Stimulated activated memory B cell treated with anti-CD40 and anti-IgM and Interleukin-4, amounts not matched to agents 10 μg/mL and 1 μg/mL and 100 μg/mL, for 72 hours (primary cell): ENCODE data around the gene TMEM89.

Experiments
- ATAC-seq: fragments of 150-1000 bp; cut with Tn5 transposase; 2 replicates; pipeline ENCODE4 v1.10.0; 2021
- H3K27ac Mint-ChIP-seq: one replicate; pipeline ENCODE4 v1.8.0; 2022; ENCODE audit warnings: mild to moderate bottlenecking, mixed read lengths
- H3K27me3 Mint-ChIP-seq: one replicate; pipeline ENCODE4 v1.8.0; 2022; ENCODE audit warnings: mixed read lengths
- H3K36me3 Mint-ChIP-seq: one replicate; pipeline ENCODE4 v1.8.0; 2022; ENCODE audit warnings: mixed read lengths
- H3K4me1 Mint-ChIP-seq: one replicate; pipeline ENCODE4 v1.8.0; 2022; ENCODE audit warnings: mixed read lengths
- H3K4me3 Mint-ChIP-seq: one replicate; pipeline ENCODE4 v1.8.0; 2022; ENCODE audit warnings: mild to moderate bottlenecking, moderate library complexity, mixed read lengths
- H3K9me3 Mint-ChIP-seq: one replicate; pipeline ENCODE4 v1.8.0; 2022; ENCODE audit warnings: mixed read lengths

TMEM89 gene

DNA sequence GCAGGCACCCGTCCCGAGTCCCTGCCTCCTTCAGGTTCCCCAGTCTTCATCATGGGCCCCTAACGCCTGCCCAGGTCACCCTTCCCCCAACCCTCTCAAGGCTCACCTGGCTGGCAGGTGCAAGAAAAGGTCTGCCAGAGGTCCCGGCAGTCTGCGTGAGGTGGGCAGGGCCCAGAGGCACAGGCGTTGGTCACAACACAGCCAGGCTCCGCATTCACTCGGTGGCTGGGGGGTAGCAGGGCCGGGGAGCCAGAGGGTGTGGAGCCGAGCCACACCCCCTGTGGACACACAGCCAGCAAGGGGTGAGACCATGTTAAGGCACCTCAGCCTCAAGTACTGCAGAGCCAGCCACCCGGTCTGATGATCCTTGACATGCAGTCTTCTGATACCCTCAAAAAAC is 30.2 kb upstream of the TMEM89 start:
- Mint-ChIP-seq H3K36me3 (no peaks in the 10 kb centered on the region), H3K27ac (no peak overlapping the region), H3K9me3 (no peaks in the 10 kb centered on the region), H3K27me3 (no peaks in the 10 kb centered on the region), H3K4me3 (no peak overlapping the region), H3K4me1 (peaks cover 21% of the 10 kb centered on the region)
- no peak for ATAC-seq

- no peaks in the 10 kb centered on the region for H3K27me3 Mint-ChIP-seq
- no peak for ATAC-seq
Measured at GRCh38 chr3:48650723-48651122, 29.2 kb upstream of the TMEM89 start.

DNA sequence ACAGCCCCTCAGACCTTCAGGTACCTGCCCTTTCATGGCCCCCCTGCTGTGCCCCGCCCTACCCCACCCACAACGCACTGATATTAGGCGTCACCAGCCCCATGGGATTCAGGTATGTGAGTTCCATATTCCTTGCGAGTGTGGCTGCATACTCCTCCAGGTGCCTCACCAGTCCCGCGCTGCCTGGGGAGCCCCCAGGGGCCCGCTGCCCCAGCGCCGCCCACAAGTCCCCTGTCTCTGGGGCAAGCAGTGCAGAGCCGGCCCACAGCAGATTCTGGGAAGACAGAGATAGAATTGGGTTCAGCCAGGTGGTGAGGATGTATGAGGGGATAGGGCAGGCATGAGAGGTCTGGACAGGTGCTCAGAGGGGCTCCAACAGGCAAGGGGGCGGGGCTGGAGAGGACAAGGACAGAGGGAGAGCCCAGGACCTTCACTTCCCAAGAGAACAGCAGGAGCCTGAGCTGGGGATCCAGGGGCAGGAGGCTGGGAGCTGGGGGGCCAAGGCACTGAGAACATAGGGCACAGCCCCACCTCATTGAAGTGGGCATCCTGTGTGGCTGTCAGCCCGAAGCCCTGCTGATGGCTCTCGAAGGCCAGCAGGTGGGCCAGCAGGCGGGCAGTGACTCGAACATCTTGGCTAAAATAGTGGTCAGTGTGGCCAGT is 26.8 kb upstream of the TMEM89 start:
- Mint-ChIP-seq H3K4me3 (no peak overlapping the region), H3K36me3 (peaks cover 9% of the 10 kb centered on the region), H3K27ac (no peak overlapping the region), H3K27me3 (no peaks in the 10 kb centered on the region), H3K4me1 (peaks cover 7% of the 10 kb centered on the region), H3K9me3 (no peaks in the 10 kb centered on the region)
- no peak for ATAC-seq

More at GRCh38 chr3:48650723-48651122, 29.2 kb upstream of the TMEM89 start:
- H3K9me3 Mint-ChIP-seq, result no peaks in the 10 kb centered on the region
- peaks cover 18% of the 10 kb centered on the region for H3K4me1 Mint-ChIP-seq
- H3K4me3 Mint-ChIP-seq, result no peak overlapping the region
- H3K27ac Mint-ChIP-seq, result no peak overlapping the region
- peaks cover 4% of the 10 kb centered on the region for H3K36me3 Mint-ChIP-seq

DNA sequence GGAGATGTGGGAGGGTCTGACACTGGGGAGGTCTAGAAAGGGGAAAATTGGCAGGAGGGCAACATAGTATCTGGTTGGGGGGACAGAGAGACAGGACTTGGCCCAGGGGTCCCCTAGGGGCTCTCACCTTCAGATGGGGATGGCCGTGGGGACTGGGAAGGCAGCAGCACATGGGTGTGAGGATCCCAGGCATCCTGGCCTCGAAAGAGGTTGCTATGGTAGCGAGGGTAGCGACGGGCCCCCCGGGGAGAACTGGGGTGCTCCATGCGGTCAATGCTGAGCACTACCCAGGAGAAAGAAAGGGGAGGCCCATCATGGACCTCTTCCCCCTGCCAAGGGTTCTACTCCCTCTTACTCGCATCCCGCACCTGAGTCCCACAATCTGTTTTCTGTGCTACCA is 26.1 kb upstream of the TMEM89 start:
- Mint-ChIP-seq H3K4me3 (no peak overlapping the region), H3K27ac (no peak overlapping the region), H3K36me3 (peaks cover 9% of the 10 kb centered on the region), H3K9me3 (no peaks in the 10 kb centered on the region), H3K27me3 (no peaks in the 10 kb centered on the region), H3K4me1 (peaks cover 2% of the 10 kb centered on the region)
- ATAC-seq, result no peak

GRCh38 chr3:48644898-48645760 is 23.6 kb upstream of the TMEM89 start:
- no peak overlapping the region for H3K27ac Mint-ChIP-seq
- ATAC-seq, result no peak
- H3K4me1 Mint-ChIP-seq, result no peaks in the 10 kb centered on the region
- peaks cover 17% of the 10 kb centered on the region for H3K36me3 Mint-ChIP-seq
- H3K4me3 Mint-ChIP-seq, result no peak overlapping the region
- H3K27me3 Mint-ChIP-seq, result peaks cover 8% of the 10 kb centered on the region
- no peaks in the 10 kb centered on the region for H3K9me3 Mint-ChIP-seq

- H3K4me3 Mint-ChIP-seq, result no peak overlapping the region
- no peak overlapping the region for H3K27ac Mint-ChIP-seq
- no peaks in the 10 kb centered on the region for H3K9me3 Mint-ChIP-seq
- H3K27me3 Mint-ChIP-seq, result peaks cover 14% of the 10 kb centered on the region
- H3K36me3 Mint-ChIP-seq, result peaks cover 22% of the 10 kb centered on the region
- ATAC-seq, result no peak
- no peaks in the 10 kb centered on the region for H3K4me1 Mint-ChIP-seq
Measured at GRCh38 chr3:48642605-48643004, 21.0 kb upstream of the TMEM89 start.

- peaks cover 20% of the 10 kb centered on the region for H3K36me3 Mint-ChIP-seq
- no peak overlapping the region for H3K27ac Mint-ChIP-seq
- ATAC-seq, result no peak
- no peaks in the 10 kb centered on the region for H3K4me1 Mint-ChIP-seq
- peaks cover 14% of the 10 kb centered on the region for H3K27me3 Mint-ChIP-seq
- no peak overlapping the region for H3K4me3 Mint-ChIP-seq
- H3K9me3 Mint-ChIP-seq, result no peaks in the 10 kb centered on the region
Measured at GRCh38 chr3:48641396-48641795, 19.8 kb upstream of the TMEM89 start.

GRCh38 chr3:48639944-48640606 is 18.5 kb upstream of the TMEM89 start:
- H3K27me3 Mint-ChIP-seq, result peaks cover 14% of the 10 kb centered on the region
- H3K9me3 Mint-ChIP-seq, result no peaks in the 10 kb centered on the region
- H3K4me3 Mint-ChIP-seq, result no peak overlapping the region
- H3K4me1 Mint-ChIP-seq, result peaks cover 7% of the 10 kb centered on the region
- H3K27ac Mint-ChIP-seq, result no peak overlapping the region
- ATAC-seq, result no peak
- peaks cover 18% of the 10 kb centered on the region for H3K36me3 Mint-ChIP-seq

DNA sequence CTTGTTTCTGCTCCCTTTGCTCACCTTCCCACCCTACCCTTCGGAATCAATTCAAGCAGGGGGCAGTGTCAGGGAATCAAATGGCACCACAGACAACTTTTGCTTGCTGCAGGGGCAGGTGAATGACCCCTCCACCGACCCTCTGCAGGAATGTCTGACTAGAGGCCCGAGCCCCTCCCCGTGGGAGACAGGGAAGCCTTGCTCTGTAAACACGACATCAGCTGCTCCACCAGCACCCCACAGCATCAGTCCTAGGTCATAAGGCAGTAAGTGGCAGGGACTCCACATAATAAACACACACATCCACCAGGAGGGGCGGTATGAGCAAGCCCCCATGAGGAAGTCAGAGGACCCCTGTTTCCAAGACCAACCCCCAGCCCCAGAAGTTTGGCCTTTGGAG is 15.7 kb upstream of the TMEM89 start:
- no peak for ATAC-seq
- H3K4me1 Mint-ChIP-seq, result peaks cover 18% of the 10 kb centered on the region
- peaks cover 14% of the 10 kb centered on the region for H3K27me3 Mint-ChIP-seq
- H3K9me3 Mint-ChIP-seq, result no peaks in the 10 kb centered on the region
- H3K4me3 Mint-ChIP-seq, result no peak overlapping the region
- peaks cover 18% of the 10 kb centered on the region for H3K36me3 Mint-ChIP-seq
- no peak overlapping the region for H3K27ac Mint-ChIP-seq

DNA sequence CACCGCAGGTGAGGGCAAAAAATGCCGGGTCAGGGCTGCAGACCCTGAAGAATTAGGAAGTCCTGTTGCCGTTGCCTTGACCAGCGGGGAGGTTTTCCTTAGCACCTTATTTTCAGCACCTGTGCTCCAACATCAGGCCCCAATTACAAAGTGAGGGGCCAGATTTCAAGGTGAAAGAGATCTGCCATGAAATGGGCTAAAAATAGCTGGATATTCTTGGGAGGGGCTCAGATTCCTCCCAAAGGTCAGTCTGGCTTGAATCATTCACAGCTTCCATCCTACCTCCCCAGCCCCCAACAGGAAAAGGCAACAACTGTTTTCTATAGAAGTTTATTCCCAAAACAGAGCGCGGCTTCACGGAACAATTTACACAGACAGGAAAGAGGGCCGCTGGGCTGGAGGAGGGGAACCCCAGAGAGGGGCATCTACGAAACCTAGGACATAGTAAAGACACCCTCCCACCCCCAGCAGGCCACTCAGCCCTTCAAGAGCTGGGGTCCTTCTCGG is 14.6 kb upstream of the TMEM89 start:
- H3K27ac Mint-ChIP-seq, result peak overlapping the region; percentile 81
- no peaks in the 10 kb centered on the region for H3K9me3 Mint-ChIP-seq
- H3K36me3 Mint-ChIP-seq, result peaks cover 18% of the 10 kb centered on the region
- no peak for ATAC-seq
- peak overlapping the region; percentile 93 for H3K4me3 Mint-ChIP-seq
- peaks cover 18% of the 10 kb centered on the region for H3K4me1 Mint-ChIP-seq
- peaks cover 6% of the 10 kb centered on the region for H3K27me3 Mint-ChIP-seq

DNA sequence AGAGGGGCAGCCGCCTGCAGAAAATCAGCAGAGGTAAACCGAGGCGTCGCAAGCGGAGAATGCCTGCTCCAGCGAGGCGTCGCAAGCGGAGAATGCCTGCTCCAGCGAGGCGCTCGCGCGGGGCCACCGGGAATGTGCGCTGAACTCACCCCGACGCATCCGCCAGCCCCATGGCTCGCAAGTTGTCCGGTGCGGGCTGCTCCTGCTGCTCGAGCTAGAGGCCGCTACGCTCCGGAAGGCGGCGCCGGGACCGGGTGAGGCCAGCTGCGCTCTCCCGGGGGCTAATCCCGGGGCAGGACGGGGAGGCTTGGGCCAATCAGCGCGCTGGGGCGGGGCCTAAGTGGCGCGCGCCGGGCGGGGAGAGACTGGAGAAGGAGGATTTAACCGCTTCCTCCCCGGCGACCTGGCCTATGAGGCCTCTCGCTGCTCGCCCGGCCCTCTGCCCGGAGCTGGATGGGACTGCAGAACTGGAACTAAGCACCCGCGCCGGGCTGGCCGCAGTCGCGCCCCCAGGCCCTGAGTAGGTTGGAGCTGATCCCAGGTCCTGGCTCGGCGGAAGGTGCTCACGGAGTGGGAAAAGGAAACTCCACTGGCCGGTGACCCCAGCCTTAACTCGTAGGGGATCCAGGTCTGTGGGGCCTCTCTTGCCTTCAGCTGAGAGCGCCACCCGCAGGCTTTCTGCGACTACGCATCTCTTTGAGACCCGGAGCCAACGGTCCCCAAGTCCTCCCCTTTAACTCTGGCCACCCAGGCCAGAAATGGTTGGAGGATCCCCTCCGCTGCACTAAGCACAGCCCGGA is 13.9 kb upstream of the TMEM89 start, which contains the start of gene SLC26A6:
TSS of gene SLC26A6 (minus strand) at position 240 of the 800 bp plus-strand sequence. CDS start at position 172, 68 bp downstream.
- peak; percentile 96 for ATAC-seq
- Mint-ChIP-seq H3K4me3 (peak within 1 kb of the TSS; percentile 93), H3K27ac (peak within 1 kb of the TSS; percentile 81), H3K9me3 (no peaks in the 10 kb centered on the region), H3K36me3 (peaks cover 24% of the 10 kb centered on the region), H3K4me1 (peaks cover 18% of the 10 kb centered on the region), H3K27me3 (peaks cover 6% of the 10 kb centered on the region)

GRCh38 chr3:48634661-48635221 is 13.2 kb upstream of the TMEM89 start:
- H3K27ac Mint-ChIP-seq, result peak overlapping the region; percentile 81
- H3K27me3 Mint-ChIP-seq, result peaks cover 6% of the 10 kb centered on the region
- peaks cover 29% of the 10 kb centered on the region for H3K36me3 Mint-ChIP-seq
- ATAC-seq, result peak; percentile 52
- H3K4me1 Mint-ChIP-seq, result peaks cover 18% of the 10 kb centered on the region
- H3K4me3 Mint-ChIP-seq, result peak overlapping the region; percentile 93
- no peaks in the 10 kb centered on the region for H3K9me3 Mint-ChIP-seq

- H3K9me3 Mint-ChIP-seq, result no peaks in the 10 kb centered on the region
- peaks cover 18% of the 10 kb centered on the region for H3K4me1 Mint-ChIP-seq
- H3K4me3 Mint-ChIP-seq, result no peak overlapping the region
- H3K27ac Mint-ChIP-seq, result peak overlapping the region; percentile 81
- peaks cover 33% of the 10 kb centered on the region for H3K36me3 Mint-ChIP-seq
- H3K27me3 Mint-ChIP-seq, result no peaks in the 10 kb centered on the region
- ATAC-seq, result no peak
Measured at GRCh38 chr3:48633743-48634142, 12.2 kb upstream of the TMEM89 start.

DNA sequence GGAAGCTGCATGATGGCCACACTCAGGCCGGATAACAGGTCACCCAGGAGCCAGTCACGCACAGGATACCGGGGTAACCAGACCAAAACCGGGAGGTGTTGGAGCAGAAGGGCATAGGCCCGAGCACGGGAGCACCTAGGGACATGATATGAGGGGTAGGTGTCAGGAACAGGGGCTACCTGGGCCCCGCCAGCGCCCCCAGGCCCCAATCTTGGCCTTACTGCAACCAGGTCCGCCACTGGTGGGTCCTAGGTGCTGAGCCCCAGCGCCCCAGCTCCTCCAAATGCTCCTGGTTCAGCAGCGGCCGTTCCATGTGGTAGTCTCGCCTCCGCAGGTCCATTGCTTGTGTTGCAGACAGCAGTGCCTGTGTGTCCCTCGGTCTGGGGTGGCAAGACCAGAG is 11.7 kb upstream of the TMEM89 start:
- no peak for ATAC-seq
- H3K36me3 Mint-ChIP-seq, result peaks cover 38% of the 10 kb centered on the region
- no peaks in the 10 kb centered on the region for H3K9me3 Mint-ChIP-seq
- H3K4me1 Mint-ChIP-seq, result peaks cover 18% of the 10 kb centered on the region
- H3K27ac Mint-ChIP-seq, result no peak overlapping the region
- H3K27me3 Mint-ChIP-seq, result no peaks in the 10 kb centered on the region
- no peak overlapping the region for H3K4me3 Mint-ChIP-seq
